ENCODE results near the gene CNOT11.
"Not testable (repeated sequence)": the region's sequence is repeated elsewhere in the genome, so short reads cannot be mapped to it uniquely, and the experiment has no call there.

CNOT11 gene

GRCh38 chr2:101238930-101239759, 13.5 kb upstream of the CNOT11 start:
- FAIRE-seq: peak; percentile 85
- no peak for TF ChIP-seq POLR2A (IDR thresholded peaks at IDR 0.05; ENCODE audit: low read depth, low read length)
- DNase-seq (ENCODE audit: insufficient read length, low spot score): no peak

DNA sequence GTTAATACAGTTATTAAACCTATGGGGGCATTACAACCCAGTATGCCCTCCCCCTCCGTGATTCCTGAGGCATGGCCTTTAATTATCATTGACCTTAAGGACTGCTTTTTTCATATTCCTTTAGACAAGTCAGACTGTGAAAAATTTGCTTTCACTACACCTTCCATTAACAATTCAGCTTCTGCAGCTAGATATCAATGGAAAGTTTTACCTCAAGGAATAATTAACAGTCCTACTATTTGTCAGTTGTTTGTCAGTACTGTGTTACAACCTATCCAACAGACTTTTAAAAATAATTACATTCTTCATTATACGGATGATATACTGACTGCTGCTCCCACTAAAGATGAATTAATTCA, 12.9 kb upstream of the CNOT11 start:
- not testable (repeated sequence) for FAIRE-seq

GRCh38 chr2:101240694-101241093, 12.0 kb upstream of the CNOT11 start:
- DNase-seq (ENCODE audit: insufficient read length, low spot score): not testable (repeated sequence)
- peak; percentile 36 for FAIRE-seq

More for the DNA sequence above, 12.9 kb upstream of the CNOT11 start:
- DNase-seq (ENCODE audit: insufficient read length, low spot score): not testable (repeated sequence)

- no peak for FAIRE-seq
- TF ChIP-seq POLR2A (IDR thresholded peaks at IDR 0.05; ENCODE audit: low read depth, low read length): no peak
- no peak for DNase-seq (ENCODE audit: insufficient read length, low spot score)
Observed at GRCh38 chr2:101241158-101241557, 11.5 kb upstream of the CNOT11 start.

- not testable (repeated sequence) for DNase-seq (ENCODE audit: insufficient read length, low spot score); FAIRE-seq
Observed at GRCh38 chr2:101244373-101244772, 8.3 kb upstream of the CNOT11 start.

DNA sequence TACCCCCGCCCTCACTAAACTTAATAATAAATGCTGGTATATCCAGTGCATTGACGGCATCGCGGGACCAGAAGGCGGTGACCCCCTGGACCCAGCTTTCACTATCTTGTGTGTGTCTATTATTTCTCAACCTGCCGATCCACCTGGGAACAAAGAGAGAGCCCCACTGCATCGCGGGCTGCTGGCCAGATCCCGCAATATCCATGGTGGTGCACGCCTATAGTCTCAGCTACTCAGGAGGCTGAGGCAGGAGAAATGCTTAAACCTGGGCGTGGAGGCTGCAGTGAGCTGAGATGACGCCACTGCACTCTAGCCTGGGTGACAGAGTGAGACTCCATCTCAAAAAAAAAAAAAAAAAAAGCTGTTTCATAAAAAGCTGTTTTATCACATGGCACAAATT, 7.8 kb upstream of the CNOT11 start:
- FAIRE-seq; DNase-seq (ENCODE audit: insufficient read length, low spot score): not testable (repeated sequence)

DNA sequence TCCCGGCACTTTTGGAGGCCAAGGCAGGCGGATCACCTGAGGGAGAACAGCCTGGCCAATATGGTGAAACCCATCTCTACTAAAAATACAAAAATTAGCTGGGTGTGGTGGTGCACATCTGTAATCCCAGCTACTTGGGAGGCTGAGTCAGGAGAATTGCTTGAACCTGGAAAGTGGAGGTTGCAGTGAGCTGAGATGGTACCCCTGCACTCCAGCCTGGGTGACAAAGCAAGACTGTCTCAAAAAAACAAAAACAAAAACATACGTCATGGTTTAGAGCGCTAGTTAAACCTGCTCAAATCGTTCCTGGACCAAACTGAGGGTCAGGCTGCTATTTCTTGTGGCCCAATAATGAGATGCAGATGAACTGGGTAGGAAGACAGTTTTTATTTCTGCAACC, 7.2 kb upstream of the CNOT11 start:
- not testable (repeated sequence) for FAIRE-seq

GRCh38 chr2:101248756-101249155, 3.9 kb upstream of the CNOT11 start:
- not testable (repeated sequence) for FAIRE-seq; DNase-seq (ENCODE audit: insufficient read length, low spot score)

More for the DNA sequence above, 7.2 kb upstream of the CNOT11 start:
- not testable (repeated sequence) for DNase-seq (ENCODE audit: insufficient read length, low spot score)

- FAIRE-seq (no peak), DNase-seq (ENCODE audit: insufficient read length, low spot score) (no peak)
- TF ChIP-seq POLR2A (IDR thresholded peaks at IDR 0.05; ENCODE audit: low read depth, low read length): no peak
Observed at GRCh38 chr2:101249826-101250225, 2.9 kb upstream of the CNOT11 start.

DNA sequence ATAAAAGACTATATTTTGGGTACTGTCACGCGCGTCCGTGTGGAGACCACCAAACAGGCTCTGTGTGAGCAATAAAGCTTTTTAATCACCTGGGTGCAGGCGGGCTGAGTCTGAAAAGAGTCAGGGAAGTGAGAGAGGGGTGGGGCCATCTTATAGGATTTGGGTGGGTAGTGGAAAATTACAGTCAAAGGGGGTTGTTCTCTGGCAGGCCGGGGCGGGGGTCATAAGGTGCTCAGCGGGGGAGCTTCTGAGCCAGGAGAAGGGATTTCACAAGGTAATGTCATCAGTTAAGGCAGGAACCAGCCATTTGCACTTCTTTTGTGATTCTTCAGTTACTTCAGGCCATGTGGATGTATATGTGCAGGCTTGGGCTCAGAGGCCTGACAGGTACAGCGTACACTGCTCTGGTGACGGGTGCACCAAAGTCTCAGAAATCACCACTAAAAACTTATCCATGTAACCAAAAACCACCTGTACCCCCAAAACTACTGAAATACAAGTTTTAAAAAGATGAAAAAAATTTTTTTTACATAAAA, 1.4 kb upstream of the CNOT11 start:
- DNase-seq (ENCODE audit: insufficient read length, low spot score); FAIRE-seq: not testable (repeated sequence)

DNA sequence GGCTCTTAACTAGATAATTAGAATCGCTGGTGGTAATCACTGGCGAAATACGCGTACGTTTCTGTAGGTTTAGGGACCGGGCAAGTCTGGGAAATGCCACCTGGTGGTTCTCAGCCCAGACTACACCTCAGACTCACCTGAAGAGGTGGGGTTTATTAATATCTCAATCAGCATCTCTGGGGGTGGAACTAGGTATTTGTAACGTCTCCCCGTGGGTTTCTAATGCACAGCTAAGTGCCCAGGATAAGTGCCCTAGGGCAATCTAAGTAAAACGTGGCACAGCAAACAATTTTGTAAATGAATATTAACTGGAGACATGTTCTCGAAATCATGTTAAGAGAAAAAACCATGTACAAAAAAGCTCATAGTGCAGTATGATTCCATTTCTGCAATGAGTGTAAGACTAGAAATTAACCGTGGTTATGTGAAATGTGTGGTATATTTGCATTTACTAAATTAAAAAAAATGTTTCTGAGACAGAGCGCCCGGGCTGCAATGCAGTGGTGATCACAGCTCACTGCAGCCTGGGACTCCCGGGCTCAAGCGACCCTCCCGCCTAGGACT, 760 bp upstream of the CNOT11 start:
- no peak for TF ChIP-seq POLR2A (IDR thresholded peaks at IDR 0.05; ENCODE audit: low read depth, low read length)
- FAIRE-seq: no peak
- no peak for DNase-seq (ENCODE audit: insufficient read length, low spot score)

DNA sequence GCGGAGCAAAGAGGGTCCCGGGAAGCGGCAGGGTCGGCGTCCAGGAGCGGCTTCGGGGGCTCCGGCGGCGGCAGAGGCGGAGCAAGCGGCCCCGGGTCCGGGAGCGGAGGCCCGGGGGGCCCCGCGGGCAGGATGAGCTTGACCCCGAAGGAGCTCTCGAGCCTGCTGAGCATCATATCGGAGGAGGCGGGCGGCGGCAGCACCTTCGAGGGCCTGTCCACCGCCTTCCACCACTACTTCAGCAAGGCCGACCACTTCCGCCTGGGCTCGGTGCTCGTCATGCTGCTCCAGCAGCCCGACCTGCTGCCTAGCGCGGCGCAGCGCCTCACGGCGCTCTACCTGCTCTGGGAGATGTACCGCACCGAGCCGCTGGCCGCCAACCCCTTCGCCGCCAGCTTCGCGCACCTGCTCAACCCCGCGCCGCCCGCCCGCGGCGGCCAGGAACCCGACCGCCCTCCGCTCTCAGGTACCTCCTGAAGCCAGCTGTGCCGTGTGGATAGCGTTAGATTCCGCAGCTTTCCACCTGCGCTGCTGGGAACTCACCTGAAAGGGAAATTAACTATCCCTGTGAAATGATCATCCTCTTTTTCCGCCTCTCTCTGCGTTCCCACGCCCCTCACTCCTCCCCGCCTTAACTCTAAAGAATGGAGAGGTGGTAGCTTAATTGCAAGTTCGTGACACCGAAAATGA, 472 bp downstream of the CNOT11 start:
- FAIRE-seq (no peak), DNase-seq (ENCODE audit: insufficient read length, low spot score) (peak; percentile 49)
- TF ChIP-seq POLR2A (IDR thresholded peaks at IDR 0.05; ENCODE audit: low read depth, low read length): no peak

- FAIRE-seq: no peak
- TF ChIP-seq POLR2A (IDR thresholded peaks at IDR 0.05; ENCODE audit: low read depth, low read length): no peak
- no peak for DNase-seq (ENCODE audit: insufficient read length, low spot score)
Observed at GRCh38 chr2:101253703-101254450, 1.2 kb downstream of the CNOT11 start.

DNA sequence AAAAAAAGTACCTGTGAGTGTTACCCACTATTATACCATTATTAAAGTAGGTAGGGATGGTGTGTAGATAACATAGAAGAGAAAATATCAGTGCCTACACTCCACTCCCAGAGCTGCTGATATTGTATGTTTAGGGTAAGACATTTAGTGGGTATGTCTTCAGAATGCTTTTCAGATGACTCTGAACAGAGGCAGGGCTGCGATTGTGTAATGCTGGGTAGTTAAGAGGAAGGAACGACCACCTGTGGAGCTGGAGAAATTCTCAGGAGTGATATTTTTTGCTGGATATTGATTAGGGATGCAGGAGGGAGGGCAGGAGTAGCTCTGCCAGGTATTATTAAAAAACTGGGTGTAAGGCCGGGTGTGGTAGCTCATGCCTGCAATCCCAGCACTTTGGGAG, 2.8 kb downstream of the CNOT11 start:
- DNase-seq (ENCODE audit: insufficient read length, low spot score) (no peak), FAIRE-seq (no peak)
- TF ChIP-seq POLR2A (IDR thresholded peaks at IDR 0.05; ENCODE audit: low read depth, low read length): no peak
